ENCODE data around the gene TNFSF4. TPM values are rescaled to one million over a fixed set of nuclear protein-coding genes. Genes with fewer than 3 reads are reported as not detected.
A peak's percentile ranks its signal among the peaks of the same experiment; 100 is the strongest.

The TNFSF4 gene
- total RNA-seq, 1 donor from 2014 or later, result 3.3 TPM

DNA sequence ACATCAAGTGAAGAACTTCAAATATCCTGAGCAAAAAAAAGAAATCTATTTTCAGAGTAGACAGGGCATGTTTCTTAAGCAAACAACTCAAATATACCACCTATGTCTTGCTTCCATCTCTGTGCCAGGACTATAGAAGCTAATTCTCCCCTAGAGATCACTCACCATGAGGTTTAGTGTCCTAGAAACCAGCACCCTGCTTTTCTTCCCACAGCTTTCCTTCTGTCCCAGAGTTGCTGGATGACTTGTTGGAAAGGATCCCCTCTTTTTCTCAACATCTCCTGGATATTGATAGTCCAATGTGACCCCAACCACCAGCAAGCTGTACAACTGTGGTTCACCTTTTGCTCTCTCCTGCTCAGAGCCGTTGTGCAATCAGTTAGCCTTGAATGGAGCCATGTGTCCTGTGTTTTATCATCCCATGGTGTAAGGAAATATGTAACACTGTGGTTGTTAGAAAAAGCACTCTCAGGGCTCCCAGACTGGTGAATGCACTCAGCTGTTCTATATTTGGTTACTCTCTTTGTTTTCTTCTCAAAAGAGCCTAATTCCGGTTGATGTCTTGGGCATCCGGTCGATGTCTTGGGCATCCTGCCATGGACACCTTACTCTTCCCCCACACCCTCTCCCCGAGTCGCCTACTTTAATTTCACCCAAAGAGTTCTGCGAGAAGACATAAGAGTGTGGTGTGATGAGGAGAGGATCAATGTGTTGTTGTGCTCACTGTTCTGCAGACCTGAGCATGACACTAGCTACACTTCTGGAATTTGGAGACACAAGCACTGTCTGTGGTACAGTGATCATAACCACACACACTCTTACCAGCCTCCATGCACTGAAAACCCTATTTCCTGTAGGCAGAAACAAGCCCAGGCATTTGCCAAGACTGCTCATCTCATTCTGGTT lies 1.7 kb downstream of the TNFSF4 start:
- Mint-ChIP-seq H3K4me1 (ENCODE audit: low read depth, unreplicated experiment) (peaks cover 42% of the 10 kb centered on the region), H3K27me3 (ENCODE audit: low read depth, unreplicated experiment) (peaks cover 4% of the 10 kb centered on the region), H3K9me3 (ENCODE audit: unreplicated experiment) (no peaks in the 10 kb centered on the region), H3K36me3 (ENCODE audit: low read depth, unreplicated experiment) (no peaks in the 10 kb centered on the region), H3K4me3 (ENCODE audit: unreplicated experiment) (peak overlapping the region; percentile 18), H3K27ac (ENCODE audit: unreplicated experiment) (peak overlapping the region; percentile 61)
- H3K36me3 ChIP-seq (ENCODE audit: insufficient read depth, low read length), result no peaks in the 10 kb centered on the region
- no peaks in the 10 kb centered on the region for H4K20me1 ChIP-seq (ENCODE audit: insufficient read depth, low read length)
- no peaks in the 10 kb centered on the region for H3K27me3 ChIP-seq (ENCODE audit: insufficient read depth, low read length)
- H3K9me3 ChIP-seq (ENCODE audit: insufficient read depth, low read depth, low read length), result no peaks in the 10 kb centered on the region
- H3K4me2 ChIP-seq (ENCODE audit: low read length), result peak overlapping the region; percentile 41
- FAIRE-seq (no peak), DNase-seq (ENCODE audit: low read depth) (peak; percentile 90)
- no peak overlapping the region for H2AFZ ChIP-seq (ENCODE audit: low read depth, low read length)
- no peak for TF ChIP-seq EZH2 (IDR thresholded peaks at IDR 0.05; ENCODE audit: insufficient read depth, low read length)
- TF ChIP-seq, protein P1, sequence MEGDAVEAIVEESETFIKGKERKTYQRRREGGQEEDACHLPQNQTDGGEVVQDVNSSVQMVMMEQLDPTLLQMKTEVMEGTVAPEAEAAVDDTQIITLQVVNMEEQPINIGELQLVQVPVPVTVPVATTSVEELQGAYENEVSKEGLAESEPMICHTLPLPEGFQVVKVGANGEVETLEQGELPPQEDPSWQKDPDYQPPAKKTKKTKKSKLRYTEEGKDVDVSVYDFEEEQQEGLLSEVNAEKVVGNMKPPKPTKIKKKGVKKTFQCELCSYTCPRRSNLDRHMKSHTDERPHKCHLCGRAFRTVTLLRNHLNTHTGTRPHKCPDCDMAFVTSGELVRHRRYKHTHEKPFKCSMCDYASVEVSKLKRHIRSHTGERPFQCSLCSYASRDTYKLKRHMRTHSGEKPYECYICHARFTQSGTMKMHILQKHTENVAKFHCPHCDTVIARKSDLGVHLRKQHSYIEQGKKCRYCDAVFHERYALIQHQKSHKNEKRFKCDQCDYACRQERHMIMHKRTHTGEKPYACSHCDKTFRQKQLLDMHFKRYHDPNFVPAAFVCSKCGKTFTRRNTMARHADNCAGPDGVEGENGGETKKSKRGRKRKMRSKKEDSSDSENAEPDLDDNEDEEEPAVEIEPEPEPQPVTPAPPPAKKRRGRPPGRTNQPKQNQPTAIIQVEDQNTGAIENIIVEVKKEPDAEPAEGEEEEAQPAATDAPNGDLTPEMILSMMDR (IDR thresholded peaks at IDR 0.05; ENCODE audit: insufficient read depth, low read depth, low read length), result no peak
- no peaks in the 10 kb centered on the region for H3K79me2 ChIP-seq (ENCODE audit: insufficient read depth, low read length)
- no peak overlapping the region for H3K4me3 ChIP-seq (ENCODE audit: insufficient read depth, low read depth, low read length)
- peaks cover 24% of the 10 kb centered on the region for H3K4me1 ChIP-seq (ENCODE audit: insufficient read depth, low read length)
- no peak overlapping the region for H3K9ac ChIP-seq (ENCODE audit: low read length)
- H3K27ac ChIP-seq (ENCODE audit: low read depth, low read length), result peak overlapping the region; percentile 3

DNA sequence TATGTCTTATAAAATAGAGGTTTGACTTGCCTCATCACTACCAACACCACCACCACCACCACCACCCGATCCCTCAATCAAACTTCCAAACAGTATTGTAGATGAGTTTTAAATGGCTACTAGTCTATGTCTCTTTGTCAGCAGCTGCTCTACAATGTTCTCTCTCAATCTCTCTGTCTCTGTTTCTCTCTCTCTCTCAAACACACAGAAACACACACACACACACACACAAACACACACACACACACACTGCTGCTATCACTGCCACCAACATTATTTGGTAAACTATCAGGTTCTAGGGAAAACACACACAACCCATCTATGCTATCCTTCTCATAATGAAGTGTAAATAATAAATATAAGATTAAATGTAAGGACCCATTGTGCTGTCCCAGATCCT lies 2.4 kb downstream of the TNFSF4 start:
- Mint-ChIP-seq H3K27me3 (ENCODE audit: low read depth, unreplicated experiment) (no peaks in the 10 kb centered on the region), H3K4me1 (ENCODE audit: low read depth, unreplicated experiment) (peaks cover 46% of the 10 kb centered on the region), H3K9me3 (ENCODE audit: unreplicated experiment) (no peaks in the 10 kb centered on the region), H3K27ac (ENCODE audit: unreplicated experiment) (no peak overlapping the region), H3K4me3 (ENCODE audit: unreplicated experiment) (peak overlapping the region; percentile 2), H3K36me3 (ENCODE audit: low read depth, unreplicated experiment) (no peaks in the 10 kb centered on the region)
- H3K27me3 ChIP-seq (ENCODE audit: insufficient read depth, low read length), result no peaks in the 10 kb centered on the region
- H3K4me1 ChIP-seq (ENCODE audit: insufficient read depth, low read length), result peaks cover 24% of the 10 kb centered on the region
- TF ChIP-seq, protein P1 (IDR thresholded peaks at IDR 0.05; ENCODE audit: insufficient read depth, low read depth, low read length), result no peak
- TF ChIP-seq EZH2 (IDR thresholded peaks at IDR 0.05; ENCODE audit: insufficient read depth, low read length), result no peak
- H4K20me1 ChIP-seq (ENCODE audit: insufficient read depth, low read length), result no peaks in the 10 kb centered on the region
- no peaks in the 10 kb centered on the region for H3K9me3 ChIP-seq (ENCODE audit: insufficient read depth, low read depth, low read length)
- FAIRE-seq (no peak), DNase-seq (ENCODE audit: low read depth) (no peak)
- H3K4me2 ChIP-seq (ENCODE audit: low read length), result peak overlapping the region; percentile 18
- no peak overlapping the region for H3K27ac ChIP-seq (ENCODE audit: low read depth, low read length)
- H3K4me3 ChIP-seq (ENCODE audit: insufficient read depth, low read depth, low read length), result no peak overlapping the region
- H2AFZ ChIP-seq (ENCODE audit: low read depth, low read length), result no peak overlapping the region
- H3K36me3 ChIP-seq (ENCODE audit: insufficient read depth, low read length), result no peaks in the 10 kb centered on the region
- no peak overlapping the region for H3K9ac ChIP-seq (ENCODE audit: low read length)
- no peaks in the 10 kb centered on the region for H3K79me2 ChIP-seq (ENCODE audit: insufficient read depth, low read length)
